DMS 273 treated with DMSO at 0.1 percent for 48 hours (cell line): ENCODE measurements around the gene TRPM6.
"Not testable (repeated sequence)": the region's sequence is repeated elsewhere in the genome, so short reads cannot be mapped to it uniquely, and the experiment has no call there.

Source experiments
- DNase-seq: peaks from one replicate; lab custom pipeline; 2025; lab: John Stamatoyannopoulos, UW

The TRPM6 gene

DNA sequence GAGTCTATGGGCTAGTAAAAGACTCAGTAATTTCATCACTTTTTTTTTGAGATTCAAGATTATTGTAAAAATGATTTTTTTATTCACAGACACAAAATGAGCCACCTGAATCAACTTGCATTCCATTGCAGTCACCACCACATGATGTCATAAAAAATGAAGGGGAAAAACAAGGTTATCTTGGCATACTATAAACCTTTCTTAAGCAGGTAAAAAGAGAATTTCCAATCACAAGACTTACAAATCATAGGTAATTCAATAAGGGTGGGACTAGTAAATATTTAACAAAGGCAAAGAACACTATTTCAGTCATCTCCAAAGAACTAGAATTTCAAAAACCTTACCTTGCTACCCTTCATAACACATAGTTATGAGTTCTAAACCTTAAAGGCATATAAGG lies 30.7 kb downstream of the TRPM6 start:
- DNase-seq: no peak

DNA sequence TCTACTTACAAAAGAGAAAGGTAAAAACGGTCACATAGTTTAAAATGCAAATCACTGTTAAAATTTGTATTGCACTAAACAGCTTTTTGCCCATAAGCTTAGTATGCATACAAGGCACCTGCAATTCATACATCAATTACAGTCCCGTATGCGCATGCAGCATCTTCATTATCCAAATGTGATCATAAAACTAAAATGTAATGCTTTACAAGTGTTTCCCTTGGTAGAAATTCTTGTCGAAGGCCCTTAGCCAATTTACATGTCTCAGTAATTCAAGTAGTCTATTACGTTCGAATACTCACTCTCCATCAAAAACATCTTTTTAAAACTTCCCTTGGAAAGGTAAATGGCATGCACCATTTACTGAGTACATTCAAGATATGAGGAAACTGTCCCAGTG lies 32.6 kb downstream of the TRPM6 start:
- DNase-seq: no peak

DNA sequence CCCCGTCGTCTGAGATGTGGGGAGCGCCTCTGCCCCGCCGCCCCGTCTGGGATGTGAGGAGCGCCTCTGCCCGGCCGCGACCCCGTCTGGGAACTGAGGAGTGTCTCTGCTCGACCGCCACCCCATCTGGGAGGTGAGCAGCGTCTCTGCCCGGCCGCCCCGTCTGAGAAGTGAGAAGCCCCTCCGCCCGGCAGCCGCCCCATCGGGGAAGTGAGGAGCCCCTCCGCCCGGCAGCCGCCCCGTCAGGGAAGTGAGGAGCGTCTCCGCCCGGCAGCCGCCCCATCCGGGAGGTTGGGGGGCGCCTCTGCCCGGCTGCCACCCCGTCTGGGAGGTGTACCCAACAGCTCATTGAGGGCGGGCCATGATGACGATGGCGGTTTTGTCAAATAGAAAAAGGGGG lies 34.7 kb downstream of the TRPM6 start:
- DNase-seq: not testable (repeated sequence)

DNA sequence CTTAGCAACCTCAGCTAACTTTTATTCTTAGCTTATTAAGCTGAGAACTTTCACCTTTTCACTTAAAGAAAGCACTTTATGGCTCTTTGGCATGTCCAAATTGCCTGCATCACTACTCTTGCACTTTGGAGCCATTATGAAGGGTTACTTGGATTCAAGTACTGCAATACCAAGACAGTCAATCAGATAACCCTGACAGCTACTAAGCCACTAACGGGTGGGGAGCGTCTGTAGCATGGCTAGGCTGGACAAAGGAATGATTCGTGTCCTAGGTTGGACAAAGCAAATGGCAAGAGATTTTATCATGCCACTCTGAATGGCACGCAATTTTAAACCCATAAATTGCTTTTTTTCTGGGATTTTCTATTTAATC lies 39.6 kb downstream of the TRPM6 start:
- no peak for DNase-seq

DNA sequence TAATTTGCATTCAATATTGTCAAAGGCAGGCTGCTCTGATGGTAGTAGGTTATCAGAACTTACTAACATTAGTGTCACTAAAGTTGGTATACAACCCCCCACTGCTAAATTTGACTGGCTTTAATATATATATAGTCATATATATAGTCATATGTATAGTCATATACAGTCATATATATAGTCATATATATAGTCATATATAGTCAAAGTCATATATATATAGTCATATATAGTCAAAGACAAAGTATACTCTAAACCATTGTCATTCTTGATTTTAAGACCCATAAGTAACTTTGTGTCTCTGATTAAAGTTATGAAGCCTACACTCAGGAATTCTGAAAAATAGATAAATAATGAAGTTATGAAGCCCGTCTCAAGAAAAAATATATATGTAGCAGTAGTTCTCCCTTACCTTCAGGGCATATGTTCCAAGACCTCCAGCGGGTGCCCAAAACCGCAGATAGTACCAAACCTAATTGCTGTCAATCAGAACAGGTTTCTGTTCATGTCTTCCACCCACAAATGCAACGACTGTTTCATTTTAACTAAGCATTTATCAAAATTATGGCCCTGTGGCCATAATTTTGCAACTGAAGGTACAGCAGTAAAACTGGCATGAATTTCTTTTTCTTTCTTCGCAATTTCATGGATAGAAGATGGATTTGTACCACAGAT lies 40.1 kb downstream of the TRPM6 start:
- no peak for DNase-seq

DNA sequence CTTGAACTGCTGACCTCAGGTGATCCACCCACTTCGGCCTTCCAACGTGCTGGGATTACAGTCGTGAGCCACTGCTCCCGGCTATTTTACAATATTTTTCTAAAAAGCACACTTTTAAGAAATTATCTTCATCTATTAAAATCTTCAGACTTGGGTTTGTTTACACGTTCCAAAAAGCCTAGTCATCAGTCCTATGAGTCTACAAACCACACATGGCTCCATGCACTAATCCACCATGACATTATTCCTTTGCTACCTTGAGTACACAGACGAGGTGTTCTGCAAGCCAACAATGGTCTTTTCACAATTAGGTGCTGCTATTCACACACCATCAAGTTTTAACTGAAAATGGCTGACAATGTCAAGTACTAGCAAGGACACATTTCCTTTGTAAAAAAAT lies 41.0 kb downstream of the TRPM6 start:
- no peak for DNase-seq

DNA sequence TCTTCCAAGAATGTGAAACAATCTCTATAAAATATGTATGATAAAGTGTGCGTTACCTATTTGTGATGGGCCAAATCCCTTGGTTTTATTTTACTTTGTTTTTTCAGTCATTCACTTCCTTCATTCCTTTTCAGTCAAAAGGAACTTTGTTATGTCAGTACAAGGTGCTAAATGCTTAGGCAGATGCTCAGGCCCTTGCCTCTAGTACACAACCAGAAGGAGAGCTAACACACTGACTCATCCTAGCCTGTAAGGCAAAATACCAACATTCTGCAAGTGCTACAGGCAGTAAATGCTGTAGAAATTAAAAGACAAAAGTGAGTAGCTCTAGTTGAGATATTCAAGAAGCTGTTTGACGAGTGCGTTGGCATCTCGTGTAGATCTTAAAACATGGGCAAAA lies 49.4 kb downstream of the TRPM6 start:
- DNase-seq: no peak

DNA sequence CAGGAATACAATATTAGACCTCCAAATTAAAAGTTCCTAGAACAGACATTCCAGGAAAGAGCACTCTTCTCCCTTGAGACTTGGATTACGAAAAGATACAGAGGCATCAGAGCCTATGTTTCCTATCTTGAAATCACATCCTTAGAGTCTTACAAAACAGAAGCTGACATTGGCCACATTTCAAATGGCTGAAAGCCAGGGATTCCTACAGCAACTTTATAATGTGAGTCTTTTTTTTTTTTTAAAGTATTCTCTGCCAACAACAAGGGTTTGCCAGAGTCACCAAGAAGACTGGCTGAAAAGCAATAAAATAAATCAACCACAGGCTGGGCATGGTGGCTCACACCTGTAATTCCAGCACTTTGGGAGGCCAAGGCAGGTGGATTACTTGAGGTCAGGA lies 63.1 kb downstream of the TRPM6 start:
- peak; percentile 28 for DNase-seq

DNA sequence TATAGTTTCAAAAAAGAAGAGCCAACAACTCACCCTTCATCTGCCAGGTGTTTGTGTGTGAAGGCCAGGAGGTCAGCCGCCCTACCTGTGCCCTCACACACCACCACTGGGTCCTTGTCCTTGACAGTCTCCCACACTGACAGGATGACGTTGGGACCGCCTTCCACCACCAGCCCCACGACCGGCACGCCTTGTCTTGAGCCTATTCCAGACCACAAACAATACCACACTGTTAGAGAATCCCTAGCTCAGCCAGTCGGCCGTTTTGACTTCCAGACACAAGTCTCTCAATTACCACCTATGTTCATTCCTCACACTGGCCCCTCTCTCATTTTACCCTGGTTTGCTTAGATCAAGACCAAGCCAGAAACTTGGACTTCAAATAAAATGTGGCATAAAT lies 66.1 kb downstream of the TRPM6 start:
- no peak for DNase-seq

DNA sequence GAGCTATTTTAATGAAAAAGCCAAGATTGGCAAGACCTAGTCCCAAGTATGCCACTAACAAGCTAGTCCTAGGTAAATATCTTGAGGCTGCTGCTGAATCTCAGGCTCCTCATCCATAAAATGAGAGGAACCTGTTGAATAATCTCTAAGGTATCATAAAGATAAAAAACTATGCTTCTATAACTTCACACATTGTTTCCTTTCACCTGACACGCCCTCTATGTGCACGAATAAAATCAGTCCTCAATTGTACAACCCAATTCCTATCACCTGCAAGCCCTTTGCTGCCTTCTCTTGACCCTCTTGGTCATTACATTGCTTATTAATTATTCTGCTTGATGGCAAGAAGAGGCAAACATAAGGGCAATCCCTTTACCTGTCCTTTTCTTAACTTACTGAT lies 69.9 kb downstream of the TRPM6 start:
- no peak for DNase-seq

DNA sequence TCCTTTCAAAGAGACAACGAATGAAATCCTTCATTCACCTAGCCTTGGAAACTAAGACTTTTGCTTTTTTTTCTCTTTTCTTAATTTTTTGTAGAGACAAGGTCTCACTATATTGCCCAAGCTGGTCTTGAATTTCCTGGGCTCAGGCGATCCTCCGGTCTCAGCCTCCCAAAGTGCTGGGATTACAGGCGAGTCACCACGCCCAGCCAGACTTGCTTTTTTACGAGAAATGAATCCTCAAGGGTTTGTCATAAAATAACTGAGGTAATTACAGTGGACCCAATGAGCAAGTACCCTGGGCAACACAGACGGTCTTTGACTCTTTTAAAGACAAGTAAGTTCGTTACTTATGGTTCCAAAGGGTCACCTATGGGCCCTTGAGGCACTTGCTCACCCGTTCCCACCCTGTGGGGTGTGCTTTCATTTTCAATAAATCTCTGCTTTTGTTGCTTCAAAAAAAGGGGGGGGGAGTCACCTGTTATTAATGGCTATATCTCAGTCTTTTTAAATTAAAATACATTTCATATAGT lies 70.4 kb downstream of the TRPM6 start:
- DNase-seq: no peak

DNA sequence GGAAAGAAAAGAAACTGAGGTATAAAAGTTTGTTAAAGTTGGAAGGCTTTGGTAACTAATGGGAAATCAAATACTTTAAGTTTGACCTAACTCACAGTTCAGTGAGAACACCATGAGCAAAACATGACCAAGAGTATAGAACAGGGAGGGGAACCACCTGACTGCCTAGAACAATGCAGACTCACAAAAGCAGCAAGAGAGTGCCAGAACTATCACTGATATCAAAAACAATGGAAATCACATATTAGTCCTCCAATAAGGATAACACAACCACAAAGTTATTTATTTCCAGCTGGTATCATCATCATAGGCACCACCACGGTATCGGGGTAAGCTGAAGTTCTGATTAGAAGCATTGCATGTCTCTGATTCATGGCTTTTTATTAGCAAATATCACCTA lies 77.5 kb downstream of the TRPM6 start:
- no peak for DNase-seq

DNA sequence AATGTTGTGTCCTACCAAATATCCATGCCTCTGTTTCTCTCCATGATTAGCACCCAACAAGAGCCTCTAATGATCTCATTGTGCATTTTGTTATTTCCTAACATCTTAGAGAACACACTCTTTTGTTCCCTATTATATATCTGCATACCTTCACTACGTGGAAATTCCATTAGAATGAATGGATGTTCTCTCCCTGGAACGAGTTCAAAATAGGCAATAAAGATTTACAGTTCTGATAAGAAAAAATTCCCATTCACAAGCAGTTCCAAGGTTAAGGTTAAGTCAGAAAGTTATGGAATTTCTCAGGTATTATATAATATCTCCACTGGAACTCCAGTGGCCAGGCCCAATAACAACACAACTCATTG lies 83.7 kb downstream of the TRPM6 start:
- no peak for DNase-seq

DNA sequence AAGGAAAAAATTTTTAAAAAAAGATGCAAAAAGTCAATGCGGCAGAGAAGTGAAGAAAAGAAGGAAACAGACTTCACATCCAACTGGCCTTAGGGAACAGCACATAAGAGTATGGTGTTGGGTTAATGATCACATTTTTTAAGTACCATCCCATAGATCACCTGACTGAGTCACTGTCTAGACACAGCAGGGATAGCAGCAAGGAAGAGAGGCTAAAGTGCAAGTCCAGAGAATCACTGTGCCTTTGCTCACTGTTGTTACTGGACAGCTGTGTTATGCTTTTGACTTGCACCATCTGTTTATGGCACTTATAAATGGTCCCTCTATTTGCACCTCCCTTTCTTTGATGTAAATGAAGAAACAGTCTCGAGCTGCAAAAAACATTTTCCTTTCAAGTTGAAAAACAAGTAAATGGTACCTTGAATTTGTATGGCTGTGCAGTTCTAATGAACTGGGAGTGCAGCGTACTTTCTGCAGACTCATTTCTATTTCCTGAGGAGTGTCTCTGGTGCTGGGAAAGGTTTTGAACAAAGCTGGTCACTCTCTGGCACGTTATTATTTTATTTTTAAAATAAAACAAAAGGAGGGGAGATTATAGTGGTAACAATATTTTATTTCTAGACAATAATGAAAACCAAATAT lies 84.2 kb downstream of the TRPM6 start:
- no peak for DNase-seq

DNA sequence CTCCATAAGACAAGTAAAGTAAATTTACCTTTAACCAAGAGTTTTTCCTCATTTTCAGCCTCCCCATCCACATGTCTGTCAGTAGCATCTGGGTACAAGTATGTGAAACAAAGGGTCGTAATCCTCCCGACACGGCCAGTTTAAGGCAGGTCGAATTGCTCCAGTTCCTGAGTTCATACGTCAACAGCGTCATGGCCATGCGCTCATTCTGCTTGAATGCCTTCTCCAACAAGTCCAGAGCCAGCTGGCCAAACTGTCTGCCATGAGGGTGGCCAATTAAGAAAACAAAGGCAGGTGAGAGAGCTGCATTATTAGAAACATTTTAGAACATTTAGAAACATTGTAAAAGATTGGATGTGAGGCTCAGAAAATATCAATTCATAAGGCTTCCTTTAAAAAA lies 87.5 kb downstream of the TRPM6 start:
- no peak for DNase-seq

DNA sequence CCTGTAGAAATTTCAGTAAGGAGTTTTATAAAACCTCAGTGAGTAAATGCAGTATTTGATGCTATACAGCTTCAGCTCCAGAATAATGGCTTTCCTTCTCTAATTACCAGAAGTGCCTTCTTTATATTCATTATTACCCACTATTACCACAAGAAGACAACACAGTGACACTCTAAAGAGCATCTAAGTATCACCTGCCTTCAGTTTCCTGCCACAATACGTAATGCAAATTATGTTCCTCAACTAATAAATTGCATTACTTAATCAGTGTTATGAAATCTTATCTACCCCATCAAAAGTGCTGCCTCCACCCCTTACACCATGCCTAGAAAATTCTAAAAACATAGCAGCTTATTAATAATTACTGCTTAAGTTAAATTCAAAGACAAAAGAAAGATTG lies 91.9 kb downstream of the TRPM6 start:
- DNase-seq: no peak

DNA sequence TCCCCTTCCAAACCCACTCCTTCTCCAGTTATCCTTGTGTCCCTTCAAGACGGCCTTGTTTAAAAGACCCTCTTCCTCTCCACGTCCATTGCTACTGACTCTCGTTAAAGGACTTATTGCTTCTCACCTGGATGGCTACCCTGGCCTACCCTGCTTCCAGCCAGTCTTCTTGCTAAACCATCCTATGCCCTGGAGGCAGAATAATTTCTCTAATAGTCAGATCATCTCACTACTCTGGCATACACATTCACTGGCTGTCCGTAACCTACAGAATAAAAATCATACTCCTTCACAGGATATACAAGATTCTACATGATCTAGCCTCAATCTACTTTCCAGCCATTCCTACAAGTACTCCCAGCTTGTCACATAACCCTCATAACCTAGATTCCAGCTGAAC lies 92.6 kb downstream of the TRPM6 start:
- DNase-seq: no peak

DNA sequence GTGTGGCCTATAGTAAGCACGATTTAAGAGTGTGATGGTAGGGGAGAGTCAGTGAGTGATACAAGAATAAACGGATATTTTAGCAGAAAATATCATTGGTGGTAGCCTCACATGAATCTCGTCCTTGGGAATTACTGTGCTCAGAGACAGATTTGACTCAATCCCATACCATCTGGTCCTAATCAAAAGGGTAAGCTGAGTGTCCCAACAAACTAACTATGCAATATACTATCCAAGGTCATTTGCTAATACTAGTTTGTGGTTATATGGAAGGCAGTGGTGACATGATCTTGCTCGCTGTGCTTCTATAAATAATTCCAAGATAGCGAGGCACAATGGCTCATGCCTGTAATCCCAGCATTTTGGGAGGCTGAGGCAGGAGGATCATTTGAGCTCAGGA lies 103.2 kb downstream of the TRPM6 start:
- no peak for DNase-seq

DNA sequence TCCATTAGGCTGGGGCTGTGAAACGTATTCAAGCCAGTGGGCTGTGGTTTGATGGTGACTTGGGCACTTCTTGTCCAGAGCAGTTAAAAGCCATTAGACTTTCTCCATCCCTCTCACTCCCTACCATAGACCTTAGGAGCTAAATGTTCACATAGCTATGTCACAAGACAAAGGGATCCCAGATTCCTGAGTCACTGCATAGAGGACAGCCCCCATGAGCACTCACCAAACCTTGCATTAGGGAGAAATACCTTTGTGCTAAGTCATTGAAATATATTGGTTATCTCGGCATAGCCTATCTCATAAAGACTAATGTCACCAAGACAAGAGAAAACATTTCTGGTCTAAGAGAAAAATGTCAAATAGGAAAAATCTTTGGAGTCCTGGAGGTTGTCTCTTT lies 104.3 kb downstream of the TRPM6 start:
- no peak for DNase-seq

DNA sequence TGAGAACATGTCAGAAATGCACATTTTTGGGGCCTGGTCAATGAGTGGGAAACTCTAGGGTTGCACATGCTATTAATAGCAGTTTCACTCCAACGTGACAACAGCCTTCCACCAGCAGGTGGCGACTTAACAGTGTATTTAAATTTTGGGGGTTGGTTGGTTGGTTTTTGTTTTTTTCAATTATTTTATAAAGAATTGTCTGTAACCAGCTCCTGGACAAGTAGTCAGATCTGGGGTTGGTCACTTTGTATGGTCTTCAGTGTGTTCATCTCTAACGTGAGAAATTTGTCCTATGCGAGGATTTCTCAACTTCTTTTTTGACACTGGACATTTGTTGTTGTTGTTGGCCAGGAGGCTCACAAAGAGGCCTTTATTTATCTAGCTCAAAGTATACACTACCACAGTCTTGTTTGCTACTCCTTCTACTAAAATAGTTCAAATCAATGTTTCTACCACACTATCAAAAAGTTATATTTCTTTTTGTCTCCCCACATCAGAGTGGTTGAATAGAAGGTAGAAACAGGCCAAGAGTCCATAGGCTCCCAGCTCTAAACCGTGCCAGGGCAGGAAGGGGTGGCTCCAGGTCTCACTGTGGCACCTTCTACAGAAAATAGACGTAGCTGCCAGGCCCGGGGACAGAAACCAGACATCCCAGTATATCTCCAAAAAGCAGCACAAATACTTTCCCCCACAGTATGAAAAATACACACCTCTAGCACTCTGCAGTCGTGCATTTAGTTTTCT lies 110.4 kb downstream of the TRPM6 start:
- DNase-seq: no peak

DNA sequence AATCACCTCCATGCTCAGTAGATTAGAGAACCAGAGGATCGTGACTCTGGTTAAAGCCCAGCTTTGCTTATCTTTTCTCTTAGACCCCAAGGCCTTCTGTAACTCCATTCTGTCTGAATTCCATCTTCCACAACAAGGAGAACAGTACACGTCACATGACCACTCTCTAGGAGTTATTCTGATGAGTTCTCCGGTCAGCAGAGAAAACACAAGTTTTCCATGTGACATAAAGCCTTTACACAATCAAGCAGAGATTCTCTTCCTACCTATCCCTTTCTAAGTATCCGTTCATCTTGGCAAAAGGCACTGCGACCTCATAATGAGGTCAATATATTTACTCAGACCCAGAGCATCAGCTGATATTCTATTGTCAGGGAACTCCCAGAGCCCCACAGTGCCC lies 112.3 kb downstream of the TRPM6 start:
- DNase-seq: no peak

DNA sequence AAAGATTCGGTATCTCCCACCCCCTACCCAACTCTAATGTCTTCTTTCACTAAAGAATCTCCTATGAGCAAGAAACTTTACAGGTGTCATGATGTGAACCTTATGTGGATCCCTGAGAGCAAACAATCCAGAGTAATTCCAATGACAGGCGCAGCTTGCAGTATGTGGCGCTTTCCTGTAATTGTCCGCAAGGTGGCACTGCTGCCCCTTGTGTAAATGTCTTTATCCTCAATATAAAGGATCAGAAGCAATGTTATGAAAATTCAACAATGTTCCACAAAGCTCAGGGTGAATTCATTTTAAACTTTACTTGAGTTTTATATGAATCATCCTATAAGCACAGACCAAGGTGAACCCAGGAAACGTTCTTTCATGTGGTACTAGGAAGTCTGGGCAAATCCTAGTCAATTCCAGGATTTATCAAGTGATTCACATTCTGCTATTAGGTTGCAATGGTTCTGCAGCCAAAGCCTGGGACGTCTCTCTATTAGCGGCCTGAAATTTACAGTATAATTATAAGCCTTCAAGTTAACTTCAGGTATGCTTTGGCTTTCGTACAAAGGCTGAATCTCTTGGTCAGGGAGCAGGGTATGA lies 113.7 kb downstream of the TRPM6 start:
- DNase-seq: no peak

DNA sequence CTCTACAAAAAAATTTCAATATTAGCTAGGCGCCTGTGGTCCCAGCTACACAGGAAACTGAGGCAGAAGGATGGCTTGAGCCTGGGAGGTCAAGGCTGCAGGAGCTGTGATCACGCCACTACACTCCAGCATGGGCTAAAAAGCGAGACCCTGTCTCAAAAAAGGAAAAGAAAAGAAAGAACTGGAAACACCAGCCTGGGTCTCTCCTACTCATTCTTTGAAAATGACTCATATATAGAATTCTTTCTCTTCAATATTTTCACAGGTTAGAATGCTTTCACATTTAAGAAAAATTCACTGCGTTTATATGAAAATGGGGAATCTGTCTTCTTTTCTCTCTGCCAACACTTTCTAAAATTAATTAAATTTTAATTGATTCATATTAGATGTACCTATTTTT lies 115.6 kb downstream of the TRPM6 start:
- DNase-seq: no peak
